B cell (primary cell): ENCODE measurements around the gene CENPP. TPM values are rescaled to one million over a fixed set of nuclear protein-coding genes. Genes with fewer than 3 reads are reported as not detected.

Experiments
- ATAC-seq: fragments of 200-7000 bp; cut with Tn5 transposase; one replicate; pipeline ENCODE4 v1.10.0; 2021; ENCODE audit warnings: low read depth, mild to moderate bottlenecking, moderate number of reproducible peaks, moderate library complexity
- CTCF ChIA-PET: fragments of 350-600 bp; sonication (Branson Sonifier 250); formaldehyde crosslinking; loops from one replicate; lab custom pipeline; 2021; ENCODE audit warnings: antibody characterized with exemption, inconsistent platforms; lab: Charles Lee
- POLR2A ChIA-PET: fragments of 350-600 bp; sonication (Branson Sonifier 250); formaldehyde crosslinking; loops from one replicate; lab custom pipeline; 2021; ENCODE audit warnings: antibody characterized with exemption; lab: Charles Lee
- DNase-seq: peaks from one replicate; pipeline ENCODE4 v3.0.0; 2013
- H2AFZ ChIP-seq: 2 replicates; pipeline ENCODE4 v1.6.1; 2012; ENCODE audit warnings: mild to moderate bottlenecking, low read depth, low read length; ENCODE audit not compliant: insufficient read depth, poor library complexity, severe bottlenecking
- H3K27ac ChIP-seq, 2 donors: 1 replicate in 1 of 2; 2 replicates in 1 of 2; pipeline ENCODE4 v1.5.1; 2012 to 2013; ENCODE audit warnings: low read length in 2 of 2, mild to moderate bottlenecking in 2 of 2, moderate library complexity in 1 of 2
- H3K27me3 ChIP-seq, 4 experiments: fragments of 200-600 bp in 1 of 4; sonication (generic) in 1 of 4; replicated peaks in 1 of 4; 1 replicate in 2 of 4; 2 replicates in 2 of 4; pipeline versions ENCODE4 v1.6.1 to v1.7.0; 2013 to 2016; ENCODE audit warnings: low read length in 3 of 4, mild to moderate bottlenecking in 2 of 4, mixed read lengths in 1 of 4, moderate library complexity in 1 of 4; ENCODE audit not compliant: insufficient read depth in 4 of 4, control insufficient read depth in 3 of 4; ENCODE audit errors: control extremely low read depth in 1 of 4
- H3K36me3 ChIP-seq, 2 experiments: replicated peaks in 1 of 2; 1 replicate in 1 of 2; 2 replicates in 1 of 2; pipeline versions ENCODE4 v1.6.1 to v1.7.1; 2013; ENCODE audit warnings: low read length in 1 of 2; ENCODE audit not compliant: insufficient read depth in 2 of 2, control insufficient read depth in 1 of 2; ENCODE audit errors: control extremely low read depth in 1 of 2, extremely low read depth in 1 of 2
- H3K4me1 ChIP-seq, 2 donors: fragments of 200-600 bp in 1 of 2; sonication (generic) in 1 of 2; 1 replicate in 1 of 2; 2 replicates in 1 of 2; pipeline versions ENCODE4 v1.5.1 to v1.6.1; 2013 to 2017; ENCODE audit warnings: low read length in 2 of 2; ENCODE audit not compliant: control insufficient read depth in 2 of 2, insufficient read depth in 2 of 2
- H3K4me2 ChIP-seq: replicated peaks from 2 replicates; pipeline ENCODE3; 2012; ENCODE audit warnings: mild to moderate bottlenecking, low read depth, low read length; ENCODE audit not compliant: poor library complexity, severe bottlenecking
- H3K4me3 ChIP-seq, 5 experiments: fragments of 200-600 bp in 1 of 5; sonication (generic) in 1 of 5; 1 replicate in 3 of 5; 2 replicates in 2 of 5; pipeline versions ENCODE4 v1.5.1 to v1.7.0; 2011 to 2016; ENCODE audit warnings: low read length in 4 of 5, mild to moderate bottlenecking in 4 of 5, low read depth in 2 of 5, control low read depth in 1 of 5, moderate library complexity in 1 of 5; ENCODE audit not compliant: insufficient read depth in 1 of 5; ENCODE audit errors: control extremely low read depth in 1 of 5, extremely low read depth in 1 of 5
- H3K79me2 ChIP-seq: fragments of 200-600 bp; sonication (generic); one replicate; pipeline ENCODE4 v1.6.0; 2016; ENCODE audit warnings: low read length; ENCODE audit not compliant: control insufficient read depth, insufficient read depth
- H3K9ac ChIP-seq: fragments of 200-600 bp; sonication (generic); 2 replicates; pipeline ENCODE4 v1.6.1; 2017; ENCODE audit warnings: mild to moderate bottlenecking, low read length, moderate library complexity
- H3K9me3 ChIP-seq, 3 donors: one replicate each; pipeline versions ENCODE4 v1.6.1 to v1.7.1; 2013; ENCODE audit warnings: low read length in 2 of 3; ENCODE audit not compliant: control insufficient read depth in 2 of 3, insufficient read depth in 1 of 3; ENCODE audit errors: control extremely low read depth in 1 of 3
- H4K20me1 ChIP-seq: 2 replicates; pipeline ENCODE4 v1.6.0; 2012; ENCODE audit warnings: mild to moderate bottlenecking, low read length; ENCODE audit not compliant: insufficient read depth, control insufficient read depth, poor library complexity, severe bottlenecking
- H3K27ac Mint-ChIP-seq: one replicate; pipeline ENCODE4 v1.8.0; 2021; ENCODE audit warnings: mixed read lengths
- H3K27me3 Mint-ChIP-seq: one replicate; pipeline ENCODE4 v1.8.0; 2021; ENCODE audit warnings: mixed read lengths
- H3K4me1 Mint-ChIP-seq: one replicate; pipeline ENCODE4 v1.8.0; 2021; ENCODE audit warnings: mixed read lengths
- H3K4me3 Mint-ChIP-seq: one replicate; pipeline ENCODE4 v1.8.0; 2021; ENCODE audit warnings: mixed read lengths
- H3K9me3 Mint-ChIP-seq: one replicate; pipeline ENCODE4 v1.8.0; 2022; ENCODE audit warnings: mixed read lengths; ENCODE audit not compliant: insufficient read depth
- EZH2 ChIP-seq: IDR thresholded peaks from 2 replicates; pipeline ENCODE4 v1.6.1; 2012; ENCODE audit warnings: borderline replicate concordance, low read depth, mild to moderate bottlenecking, moderate library complexity, low read length; ENCODE audit not compliant: insufficient read depth, poor library complexity, severe bottlenecking
- whole genome bisulfite sequencing: methylation state at CpG from one replicate; pipeline ENCODE4 v1.1.5; 2013; ENCODE audit warnings: missing lambda C conversion rate; ENCODE audit not compliant: insufficient coverage; 5-methylcytosine and 5-hydroxymethylcytosine counted together
- intact Hi-C: fragments of 100-400 bp; cut with micrococcal nuclease; formaldehyde crosslinking; loops from one replicate; pipeline ENCODE4 v1.10.0; 2022
- polyA plus RNA-seq: library from polyadenylated mRNA; depleted of rRNA; stranded (reverse); fragments of >200 nt; gene quantifications from 2 replicates; pipeline ENCODE4 v1.2.3, GENCODE V29; 2012
- total RNA-seq, 2 donors: library from RNA; stranded (reverse); fragments of 120-200 nt in 1 of 2; gene quantifications; 1 replicate in 1 of 2; 2 replicates in 1 of 2; pipeline versions ENCODE4 v1.2.3 to v1.2.4, GENCODE V29; 2013 to 2022
- TF ChIP-seq, protein P1 (sequence below): fragments of 200-600 bp; IDR thresholded peaks from one replicate; pipeline ENCODE4 v1.8.0; 2022; ENCODE audit warnings: antibody characterized with exemption, mild to moderate bottlenecking

CENPP gene
- total and polyA plus RNA-seq, 2 donors (not counting 1 experiment from before 2014, with no cell fraction given) = 1.4 to 6.2 TPM

DNA sequence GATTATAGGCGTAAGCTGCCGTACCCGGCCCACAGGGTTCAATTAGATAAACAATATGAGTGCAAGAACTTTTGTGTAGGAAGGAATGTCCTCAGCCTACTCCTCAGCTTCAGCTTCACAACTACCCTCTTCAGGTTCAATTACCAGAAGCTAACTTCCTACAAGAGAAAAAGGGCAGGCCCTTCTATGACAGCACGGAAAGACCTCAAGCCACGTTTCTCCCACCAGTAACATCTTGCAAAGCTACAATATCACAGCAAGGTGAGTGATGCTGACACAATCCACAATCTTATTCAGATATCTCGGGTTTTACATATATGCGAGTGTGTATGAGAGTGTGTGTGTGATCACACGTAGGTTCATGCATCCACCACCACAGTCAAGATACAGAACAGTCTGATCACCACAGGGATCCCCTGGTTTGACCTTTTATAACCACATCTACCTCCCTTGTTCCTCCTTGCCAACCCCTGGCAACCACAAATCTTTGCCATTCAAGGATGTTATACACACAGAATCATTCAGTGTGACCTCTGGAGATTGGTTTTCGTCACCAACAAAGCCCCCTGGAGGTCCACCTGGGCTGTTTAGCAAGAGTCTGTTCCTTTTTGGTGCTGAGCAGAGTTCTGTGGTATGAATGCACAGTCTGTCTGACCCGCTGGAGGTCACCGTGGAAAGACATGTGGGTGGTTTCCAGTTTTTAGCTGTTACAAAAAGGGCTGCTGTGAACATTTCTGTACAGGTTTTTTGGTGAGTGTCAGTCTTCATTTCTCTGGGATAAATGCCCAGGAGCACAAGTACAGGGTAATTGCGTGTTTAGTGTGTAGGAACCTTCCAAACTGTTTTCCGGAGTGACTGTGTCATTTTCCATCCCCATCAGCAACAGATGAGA lies 305.9 kb downstream of the CENPP start:
- Histone ChIP-seq H4K20me1 (no peaks in the 10 kb centered on the region), H3K4me3 (no peak overlapping the region), H3K4me1 (no peaks in the 10 kb centered on the region), H3K27me3 (no peaks in the 10 kb centered on the region), H3K79me2 (no peaks in the 10 kb centered on the region), H3K9ac (no peak overlapping the region), H3K4me2 (no peak overlapping the region), H3K27ac (no peak overlapping the region), H3K36me3 (peaks cover 4 to 47% of the 10 kb centered on the region in 2 experiments), H2AFZ (no peak overlapping the region), H3K9me3 (no peaks in the 10 kb centered on the region)
- H3K27ac Mint-ChIP-seq = no peak overlapping the region
- H3K27me3 Mint-ChIP-seq = no peaks in the 10 kb centered on the region
- DNase-seq = no peak
- 79% methylated on average over 4 of the region's 13 CpGs for WGBS
- H3K4me1 Mint-ChIP-seq = no peaks in the 10 kb centered on the region
- H3K4me3 Mint-ChIP-seq = no peak overlapping the region
- ATAC-seq = no peak
- H3K9me3 Mint-ChIP-seq = peaks cover 3% of the 10 kb centered on the region
- ChIA-PET POLR2A (interaction anchor here (0.6 kb wide), 1 partner anchor 965 kb away, joined by 4 read pairs; no protein-coding TSS in a partner anchor), CTCF (no interaction called here)
- no peak for TF ChIP-seq EZH2
- TF ChIP-seq, protein P1, sequence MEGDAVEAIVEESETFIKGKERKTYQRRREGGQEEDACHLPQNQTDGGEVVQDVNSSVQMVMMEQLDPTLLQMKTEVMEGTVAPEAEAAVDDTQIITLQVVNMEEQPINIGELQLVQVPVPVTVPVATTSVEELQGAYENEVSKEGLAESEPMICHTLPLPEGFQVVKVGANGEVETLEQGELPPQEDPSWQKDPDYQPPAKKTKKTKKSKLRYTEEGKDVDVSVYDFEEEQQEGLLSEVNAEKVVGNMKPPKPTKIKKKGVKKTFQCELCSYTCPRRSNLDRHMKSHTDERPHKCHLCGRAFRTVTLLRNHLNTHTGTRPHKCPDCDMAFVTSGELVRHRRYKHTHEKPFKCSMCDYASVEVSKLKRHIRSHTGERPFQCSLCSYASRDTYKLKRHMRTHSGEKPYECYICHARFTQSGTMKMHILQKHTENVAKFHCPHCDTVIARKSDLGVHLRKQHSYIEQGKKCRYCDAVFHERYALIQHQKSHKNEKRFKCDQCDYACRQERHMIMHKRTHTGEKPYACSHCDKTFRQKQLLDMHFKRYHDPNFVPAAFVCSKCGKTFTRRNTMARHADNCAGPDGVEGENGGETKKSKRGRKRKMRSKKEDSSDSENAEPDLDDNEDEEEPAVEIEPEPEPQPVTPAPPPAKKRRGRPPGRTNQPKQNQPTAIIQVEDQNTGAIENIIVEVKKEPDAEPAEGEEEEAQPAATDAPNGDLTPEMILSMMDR = no peak
- intact Hi-C loops = no loop called here

GRCh38 chr9:92632641-92633040 lies 306.9 kb downstream of the CENPP start:
- ATAC-seq (no peak), DNase-seq (no peak)
- no peak overlapping the region for H3K27ac Mint-ChIP-seq
- peaks cover 3% of the 10 kb centered on the region for H3K9me3 Mint-ChIP-seq
- POLR2A ChIA-PET = no interaction called here
- Histone ChIP-seq H3K27ac (no peak overlapping the region), H3K4me1 (no peaks in the 10 kb centered on the region), H3K9ac (no peak overlapping the region), H3K79me2 (no peaks in the 10 kb centered on the region), H2AFZ (no peak overlapping the region), H3K36me3 (peaks cover 4 to 57% of the 10 kb centered on the region in 2 experiments), H3K27me3 (no peaks in the 10 kb centered on the region), H3K4me3 (no peak overlapping the region), H3K9me3 (no peaks in the 10 kb centered on the region), H3K4me2 (no peak overlapping the region), H4K20me1 (no peaks in the 10 kb centered on the region)
- H3K27me3 Mint-ChIP-seq = no peaks in the 10 kb centered on the region
- TF ChIP-seq, protein P1 = no peak
- no peak for TF ChIP-seq EZH2
- no peaks in the 10 kb centered on the region for H3K4me1 Mint-ChIP-seq
- no peak overlapping the region for H3K4me3 Mint-ChIP-seq
- CTCF ChIA-PET = interaction anchor here (4.1 kb wide), 1 partner anchor 493 kb away, joined by 39 read pairs; no protein-coding TSS in a partner anchor
- 98% methylated on average over 5 of the region's 5 CpGs for WGBS
- intact Hi-C loops = no loop called here
